ENCODE measurements around the gene GNL3L.
"Not testable (repeated sequence)": the region's sequence is repeated elsewhere in the genome, so short reads cannot be mapped to it uniquely, and the experiment has no call there.

GNL3L gene

GRCh38 chrX:54555006-54555405, 25.0 kb downstream of the GNL3L start:
- not testable (repeated sequence) for H3K4ac ChIP-seq (ENCODE audit: low read length); H3K9me3 ChIP-seq (replicated peaks in 1 of 2; ENCODE audit: control insufficient read depth in 2 of 2, insufficient read depth in 1 of 2, low read depth in 1 of 2, low read length in 2 of 2); H3K4me3 ChIP-seq (ENCODE audit: low read length in 2 of 2); H4K8ac ChIP-seq (ENCODE audit: low read depth, low read length); H3K9ac ChIP-seq (ENCODE audit: low read depth, low read length, poor library complexity); H2AK5ac ChIP-seq (ENCODE audit: low read depth, low read length); H3K4me2 ChIP-seq (ENCODE audit: insufficient read depth, low read length, poor library complexity, severe bottlenecking); H2BK12ac ChIP-seq (ENCODE audit: low read length); H2BK5ac ChIP-seq (ENCODE audit: low read length); H3K18ac ChIP-seq (ENCODE audit: low read length); H2BK15ac ChIP-seq (ENCODE audit: low read length); H3K27ac ChIP-seq (replicated peaks; ENCODE audit: low read length); H4K91ac ChIP-seq (ENCODE audit: low read depth, low read length, poor library complexity); H3K14ac ChIP-seq (ENCODE audit: low read length); H3K23ac ChIP-seq (ENCODE audit: low read depth, low read length, poor library complexity); DNase-seq (ENCODE audit: low spot score); H2AFZ ChIP-seq (ENCODE audit: low read length); H3K79me1 ChIP-seq (ENCODE audit: low read depth, low read length); H3K4me1 ChIP-seq (ENCODE audit: control insufficient read depth in 2 of 2, insufficient read depth in 1 of 2, low read depth in 1 of 2, low read length in 2 of 2); H2BK120ac ChIP-seq (ENCODE audit: low read depth, low read length); H3K27me3 ChIP-seq (ENCODE audit: control insufficient read depth in 3 of 3, insufficient read depth in 3 of 3, low read depth in 1 of 3, low read length in 3 of 3)
- H3K36me3 ChIP-seq (replicated peaks in 1 of 2; ENCODE audit: control insufficient read depth in 2 of 2, insufficient read depth in 2 of 2, low read length in 2 of 2) = peaks cover 18 to 88% of the 10 kb centered on the region in 2 donors
- no CpG with 5 or more reads among the region's 7 CpGs for WGBS, 2 donors (ENCODE audit: extremely low coverage in 2 of 2, insufficient read length in 2 of 2, insufficient replicate concordance in 1 of 2)

DNA sequence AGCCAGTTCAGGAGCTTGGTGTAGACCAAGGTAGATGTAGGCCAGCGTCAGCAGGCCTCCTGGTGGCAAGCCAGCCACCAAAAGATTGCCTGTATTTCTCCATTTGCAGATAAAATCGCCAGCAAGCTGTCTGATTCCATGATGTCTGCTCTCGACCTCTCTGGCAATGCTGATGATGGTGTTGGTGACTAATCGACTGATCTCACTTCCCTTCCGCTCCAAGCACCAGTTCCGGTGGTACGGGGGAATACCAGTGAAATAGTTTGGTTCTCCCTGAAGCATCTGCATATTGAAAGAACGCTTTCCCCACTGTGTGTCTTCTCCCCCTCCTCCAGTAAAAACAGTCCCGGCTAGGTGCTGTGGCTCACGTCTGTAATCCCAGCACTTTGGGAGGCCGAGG, 30.4 kb downstream of the GNL3L start:
- Histone ChIP-seq H2AK5ac (ENCODE audit: low read depth, low read length) (no peak overlapping the region), H3K18ac (ENCODE audit: low read length) (no peak overlapping the region)

DNA sequence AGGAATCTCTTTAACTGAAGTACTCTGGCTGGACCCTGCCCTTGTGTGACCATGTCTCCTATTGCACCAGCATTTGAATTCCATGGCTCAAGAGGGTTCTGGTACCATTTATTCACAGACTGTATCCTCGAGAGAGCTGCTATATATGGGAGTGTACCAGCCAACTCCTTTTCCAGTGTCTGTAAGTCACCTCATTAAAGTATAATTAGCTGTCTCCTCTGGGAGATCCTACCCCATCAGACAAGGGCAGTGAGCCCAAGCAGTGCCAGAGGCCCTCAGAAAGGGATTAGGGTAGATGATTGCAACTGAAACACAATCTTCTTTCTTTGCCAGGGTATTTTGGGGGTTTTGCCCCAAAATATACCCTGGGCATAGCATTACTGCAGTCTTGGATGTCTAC, 31.6 kb downstream of the GNL3L start:
- H2AK5ac ChIP-seq (ENCODE audit: low read depth, low read length) = no peak overlapping the region
- WGBS, 2 donors (ENCODE audit: extremely low coverage in 2 of 2, insufficient read length in 2 of 2, insufficient replicate concordance in 1 of 2) = no CpG with 5 or more reads among the region's 1 CpG

More for the DNA sequence above, 30.4 kb downstream of the GNL3L start:
- H2BK120ac ChIP-seq (ENCODE audit: low read depth, low read length) = no peak overlapping the region
- H4K91ac ChIP-seq (ENCODE audit: low read depth, low read length, poor library complexity) = no peak overlapping the region
- no peak overlapping the region for H3K27ac ChIP-seq (replicated peaks; ENCODE audit: low read length)
- no peak overlapping the region for H2AFZ ChIP-seq (ENCODE audit: low read length)
- WGBS, 2 donors (ENCODE audit: extremely low coverage in 2 of 2, insufficient read length in 2 of 2, insufficient replicate concordance in 1 of 2) = no CpG with 5 or more reads among the region's 11 CpGs
- no peak overlapping the region for H4K8ac ChIP-seq (ENCODE audit: low read depth, low read length)
- no peak overlapping the region for H3K4me2 ChIP-seq (ENCODE audit: insufficient read depth, low read length, poor library complexity, severe bottlenecking)
- no peak overlapping the region for H3K9ac ChIP-seq (ENCODE audit: low read depth, low read length, poor library complexity)
- H3K4me1 ChIP-seq (ENCODE audit: control insufficient read depth in 2 of 2, insufficient read depth in 1 of 2, low read depth in 1 of 2, low read length in 2 of 2) = no peaks in the 10 kb centered on the region
- H3K9me3 ChIP-seq (replicated peaks in 1 of 2; ENCODE audit: control insufficient read depth in 2 of 2, insufficient read depth in 1 of 2, low read depth in 1 of 2, low read length in 2 of 2) = no peaks in the 10 kb centered on the region
- DNase-seq (ENCODE audit: low spot score) = no peak
- no peaks in the 10 kb centered on the region for H3K79me1 ChIP-seq (ENCODE audit: low read depth, low read length)
- H3K14ac ChIP-seq (ENCODE audit: low read length) = no peak overlapping the region
- no peak overlapping the region for H2BK12ac ChIP-seq (ENCODE audit: low read length)
- H2BK5ac ChIP-seq (ENCODE audit: low read length) = no peak overlapping the region
- H3K23ac ChIP-seq (ENCODE audit: low read depth, low read length, poor library complexity) = no peak overlapping the region
- H2BK15ac ChIP-seq (ENCODE audit: low read length) = no peak overlapping the region
- peaks cover 10 to 83% of the 10 kb centered on the region in 2 donors for H3K36me3 ChIP-seq (replicated peaks in 1 of 2; ENCODE audit: control insufficient read depth in 2 of 2, insufficient read depth in 2 of 2, low read length in 2 of 2)
- no peak overlapping the region for H3K4ac ChIP-seq (ENCODE audit: low read length)
- H3K27me3 ChIP-seq (ENCODE audit: control insufficient read depth in 3 of 3, insufficient read depth in 3 of 3, low read depth in 1 of 3, low read length in 3 of 3) = no peaks in the 10 kb centered on the region
- no peak overlapping the region for H3K4me3 ChIP-seq (ENCODE audit: low read length in 2 of 2)

DNA sequence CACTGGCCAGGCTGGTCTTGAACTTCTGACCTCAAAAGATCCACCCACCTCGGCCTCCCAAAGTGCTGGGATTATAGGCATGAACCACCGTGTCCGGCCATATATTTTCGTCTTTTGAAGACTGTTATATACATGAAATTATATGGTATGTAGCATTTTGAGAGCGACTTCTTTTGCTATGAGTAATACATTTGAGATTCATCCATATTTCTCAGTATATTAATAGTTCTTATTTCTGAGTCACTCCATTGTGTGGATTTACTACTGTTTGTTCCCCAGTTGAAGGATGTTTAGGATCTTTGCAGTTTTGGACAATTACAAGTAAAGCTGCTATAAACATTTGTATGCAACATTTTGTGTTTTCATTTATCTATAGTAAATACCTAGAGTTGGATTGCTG, 34.9 kb downstream of the GNL3L start:
- H3K9ac ChIP-seq (ENCODE audit: low read depth, low read length, poor library complexity) = no peak overlapping the region
- no peak overlapping the region for H3K23ac ChIP-seq (ENCODE audit: low read depth, low read length, poor library complexity)
- no peak overlapping the region for H3K27ac ChIP-seq (replicated peaks; ENCODE audit: low read length)
- H3K18ac ChIP-seq (ENCODE audit: low read length) = no peak overlapping the region
- H3K36me3 ChIP-seq (replicated peaks in 1 of 2; ENCODE audit: control insufficient read depth in 2 of 2, insufficient read depth in 2 of 2, low read length in 2 of 2) = peaks cover 5 to 64% of the 10 kb centered on the region in 2 donors
- peaks cover 0 to 5% of the 10 kb centered on the region in 2 donors for H3K9me3 ChIP-seq (replicated peaks in 1 of 2; ENCODE audit: control insufficient read depth in 2 of 2, insufficient read depth in 1 of 2, low read depth in 1 of 2, low read length in 2 of 2)
- no peak overlapping the region for H3K4ac ChIP-seq (ENCODE audit: low read length)
- no peak overlapping the region for H2BK5ac ChIP-seq (ENCODE audit: low read length)
- H3K79me1 ChIP-seq (ENCODE audit: low read depth, low read length) = no peaks in the 10 kb centered on the region
- no peak overlapping the region for H3K4me3 ChIP-seq (ENCODE audit: low read length in 2 of 2)
- no peak for DNase-seq (ENCODE audit: low spot score)
- H2BK120ac ChIP-seq (ENCODE audit: low read depth, low read length) = no peak overlapping the region
- H4K8ac ChIP-seq (ENCODE audit: low read depth, low read length) = no peak overlapping the region
- no CpG with 5 or more reads among the region's 5 CpGs for WGBS, 2 donors (ENCODE audit: extremely low coverage in 2 of 2, insufficient read length in 2 of 2, insufficient replicate concordance in 1 of 2)
- H3K4me2 ChIP-seq (ENCODE audit: insufficient read depth, low read length, poor library complexity, severe bottlenecking) = no peak overlapping the region
- no peak overlapping the region for H2AK5ac ChIP-seq (ENCODE audit: low read depth, low read length)
- H2BK15ac ChIP-seq (ENCODE audit: low read length) = no peak overlapping the region
- H3K14ac ChIP-seq (ENCODE audit: low read length) = no peak overlapping the region
- H4K91ac ChIP-seq (ENCODE audit: low read depth, low read length, poor library complexity) = no peak overlapping the region
- no peaks in the 10 kb centered on the region for H3K4me1 ChIP-seq (ENCODE audit: control insufficient read depth in 2 of 2, insufficient read depth in 1 of 2, low read depth in 1 of 2, low read length in 2 of 2)
- no peak overlapping the region for H2BK12ac ChIP-seq (ENCODE audit: low read length)
- no peaks in the 10 kb centered on the region for H3K27me3 ChIP-seq (ENCODE audit: control insufficient read depth in 3 of 3, insufficient read depth in 3 of 3, low read depth in 1 of 3, low read length in 3 of 3)
- no peak overlapping the region for H2AFZ ChIP-seq (ENCODE audit: low read length)

More for the DNA sequence above, 31.6 kb downstream of the GNL3L start:
- no peaks in the 10 kb centered on the region for H3K79me1 ChIP-seq (ENCODE audit: low read depth, low read length)
- H3K27ac ChIP-seq (replicated peaks; ENCODE audit: low read length) = no peak overlapping the region
- H4K91ac ChIP-seq (ENCODE audit: low read depth, low read length, poor library complexity) = no peak overlapping the region
- H3K4me1 ChIP-seq (ENCODE audit: control insufficient read depth in 2 of 2, insufficient read depth in 1 of 2, low read depth in 1 of 2, low read length in 2 of 2) = no peaks in the 10 kb centered on the region
- no peak overlapping the region for H3K23ac ChIP-seq (ENCODE audit: low read depth, low read length, poor library complexity)
- H2BK120ac ChIP-seq (ENCODE audit: low read depth, low read length) = no peak overlapping the region
- H4K8ac ChIP-seq (ENCODE audit: low read depth, low read length) = no peak overlapping the region
- H2BK12ac ChIP-seq (ENCODE audit: low read length) = no peak overlapping the region
- H3K14ac ChIP-seq (ENCODE audit: low read length) = no peak overlapping the region
- no peak overlapping the region for H2BK5ac ChIP-seq (ENCODE audit: low read length)
- no peak overlapping the region for H2AFZ ChIP-seq (ENCODE audit: low read length)
- H3K27me3 ChIP-seq (ENCODE audit: control insufficient read depth in 3 of 3, insufficient read depth in 3 of 3, low read depth in 1 of 3, low read length in 3 of 3) = no peaks in the 10 kb centered on the region
- no peak overlapping the region for H3K4ac ChIP-seq (ENCODE audit: low read length)
- peaks cover 10 to 84% of the 10 kb centered on the region in 2 donors for H3K36me3 ChIP-seq (replicated peaks in 1 of 2; ENCODE audit: control insufficient read depth in 2 of 2, insufficient read depth in 2 of 2, low read length in 2 of 2)
- H3K4me2 ChIP-seq (ENCODE audit: insufficient read depth, low read length, poor library complexity, severe bottlenecking) = no peak overlapping the region
- no peaks in the 10 kb centered on the region for H3K9me3 ChIP-seq (replicated peaks in 1 of 2; ENCODE audit: control insufficient read depth in 2 of 2, insufficient read depth in 1 of 2, low read depth in 1 of 2, low read length in 2 of 2)
- H3K9ac ChIP-seq (ENCODE audit: low read depth, low read length, poor library complexity) = no peak overlapping the region
- no peak overlapping the region for H2BK15ac ChIP-seq (ENCODE audit: low read length)
- no peak overlapping the region for H3K4me3 ChIP-seq (ENCODE audit: low read length in 2 of 2)
- no peak for DNase-seq (ENCODE audit: low spot score)
- H3K18ac ChIP-seq (ENCODE audit: low read length) = no peak overlapping the region

All from neuronal stem cell (in vitro differentiated cells).